Ramos (cell line): ENCODE measurements around the gene CAPN2.

ENCODE experiments used
- in situ Hi-C: fragments of 300-500 bp; cut with MboI; formaldehyde crosslinking; loops from one replicate; pipeline ENCODE4 v1.14.3; 2022; ENCODE audit warnings: low sequenced_read_pairs; ENCODE audit not compliant: unreplicated experiment

CAPN2 gene

GRCh38 chr1:223815020-223815853 is 102.9 kb downstream of the CAPN2 start:
- in situ Hi-C loops = loop anchor here (25.0 kb wide), 1 partner anchor 522 kb away; the partner anchor contains the start of gene NVL

DNA sequence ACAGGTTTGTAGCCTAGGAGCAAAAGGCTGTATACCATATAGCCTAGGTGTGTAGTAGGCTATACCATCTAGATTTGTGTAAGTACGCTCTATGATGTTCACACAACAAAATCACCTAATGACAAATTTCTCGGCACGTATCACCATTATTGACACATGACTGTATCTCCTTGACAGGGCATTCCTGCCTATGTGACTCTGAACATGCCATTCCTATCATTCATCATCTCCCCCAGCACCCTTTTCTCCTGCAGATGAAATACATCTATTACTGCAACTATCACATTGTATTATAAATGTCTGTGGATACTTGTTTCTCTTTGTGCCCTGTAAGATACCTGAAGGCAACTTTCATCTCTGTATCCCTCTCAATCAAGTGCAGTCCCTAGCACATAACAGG is 103.5 kb downstream of the CAPN2 start:
- in situ Hi-C loops = loop anchor here (25.0 kb wide), 1 partner anchor 521 kb away; the partner anchor contains the start of gene NVL

DNA sequence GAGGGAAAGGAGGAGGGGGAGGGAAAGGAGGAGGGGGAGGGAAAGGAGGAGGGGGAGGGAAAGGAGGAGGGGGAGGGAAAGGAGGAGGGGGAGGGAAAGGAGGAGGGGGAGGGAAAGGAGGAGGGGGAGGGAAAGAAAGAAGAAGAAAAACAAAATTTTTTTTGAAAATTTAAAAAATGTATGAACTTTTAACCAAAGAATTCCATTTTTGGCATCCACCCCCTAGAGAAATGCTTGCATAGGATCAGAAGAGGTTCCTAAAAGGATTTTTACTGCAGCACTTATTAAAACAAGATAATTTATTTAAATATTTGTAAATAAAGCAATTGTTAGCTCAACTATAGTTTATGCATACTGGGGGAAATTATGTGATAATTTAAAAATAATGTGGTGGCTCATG is 104.9 kb downstream of the CAPN2 start:
- in situ Hi-C loops = loop anchor here (25.0 kb wide), 1 partner anchor 520 kb away; the partner anchor contains the start of gene NVL

DNA sequence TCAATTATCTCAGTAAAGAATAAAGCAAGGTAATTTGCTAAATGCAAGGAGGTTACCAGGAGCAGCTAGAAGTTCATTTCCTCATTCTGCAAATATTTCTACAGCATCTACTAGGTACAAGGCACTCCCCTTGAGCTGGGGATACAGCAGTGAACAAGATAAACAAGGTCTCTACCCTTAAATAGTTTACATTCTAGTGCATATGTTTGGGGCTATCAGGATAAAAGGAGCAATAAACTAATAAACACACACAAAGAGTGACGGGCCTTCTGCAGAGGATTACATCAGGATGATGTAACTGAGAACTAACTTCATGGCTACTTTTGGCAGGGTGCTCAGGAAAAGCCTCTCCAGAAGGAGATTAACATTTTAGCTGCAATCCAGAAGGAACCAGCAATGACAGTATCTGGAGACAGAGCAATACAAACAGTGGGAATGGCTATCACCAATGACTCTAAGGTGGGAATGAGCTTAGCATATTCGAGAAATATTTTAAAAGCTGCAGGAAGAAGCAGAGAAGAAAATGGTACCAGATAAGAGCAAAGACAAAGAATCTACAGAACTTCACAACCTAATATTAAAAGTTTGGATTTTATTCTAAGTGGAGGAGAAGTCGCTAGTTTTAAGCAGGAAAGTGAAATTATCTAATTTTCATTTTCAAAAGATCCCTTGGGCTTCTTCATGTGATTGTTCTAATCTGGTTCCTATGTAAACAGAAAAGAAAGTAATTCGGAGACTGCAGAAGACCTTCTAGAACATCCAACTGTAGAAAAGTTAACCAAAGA is 107.6 kb downstream of the CAPN2 start:
- in situ Hi-C loops = loop anchor here (25.0 kb wide), 1 partner anchor 517 kb away; the partner anchor contains the start of gene NVL

DNA sequence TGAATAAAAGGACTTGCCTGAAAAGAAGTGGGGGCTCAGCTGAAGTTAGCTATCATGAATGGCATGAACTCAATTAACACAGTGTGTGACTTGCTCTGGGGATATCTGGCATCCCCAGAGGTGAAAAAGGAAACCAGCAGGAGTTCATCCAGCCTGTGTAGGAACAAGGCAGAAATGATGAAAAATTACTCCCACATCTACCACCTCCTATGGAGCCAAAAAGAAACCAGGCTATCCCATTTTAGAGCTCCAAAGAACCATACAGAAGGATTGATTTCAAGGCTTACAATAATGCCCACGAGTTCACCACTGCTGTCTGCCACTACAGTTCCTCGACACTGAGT is 108.1 kb downstream of the CAPN2 start:
- in situ Hi-C loops = loop anchor here (25.0 kb wide), 1 partner anchor 517 kb away; the partner anchor contains the start of gene NVL

- in situ Hi-C loops = loop anchor here (25.0 kb wide), 1 partner anchor 516 kb away; the partner anchor contains the start of gene NVL
Measured at GRCh38 chr1:223820971-223821370, 108.6 kb downstream of the CAPN2 start.

- in situ Hi-C loops = loop anchor here (25.0 kb wide), 1 partner anchor 513 kb away; the partner anchor contains the start of gene NVL
Measured at GRCh38 chr1:223824287-223824686, 111.9 kb downstream of the CAPN2 start.

DNA sequence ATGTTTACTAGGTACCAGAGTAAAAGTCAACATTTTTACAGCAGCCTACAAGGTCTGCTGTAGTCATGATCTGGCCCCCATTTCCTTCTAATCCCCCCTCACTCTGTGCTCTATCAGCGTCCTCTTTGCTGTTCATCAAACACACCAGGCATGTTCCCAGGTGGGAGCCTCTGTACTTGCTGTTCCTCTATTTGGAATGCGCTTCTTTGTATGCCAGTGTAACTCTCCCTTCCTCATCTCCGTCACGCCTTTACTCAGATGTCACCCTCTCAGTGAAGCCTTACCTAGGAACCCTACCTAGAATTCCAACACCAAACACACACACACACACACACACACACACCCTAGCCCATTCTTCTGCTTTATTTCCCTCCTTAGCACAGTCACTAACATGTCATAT is 112.4 kb downstream of the CAPN2 start:
- in situ Hi-C loops = loop anchor here (25.0 kb wide), 1 partner anchor 513 kb away; the partner anchor contains the start of gene NVL
